Esophagus (tissue), 2 donors: Measurements from ENCODE around the gene MYO15A. TPM values are rescaled to one million over a fixed set of nuclear protein-coding genes. Genes with fewer than 3 reads are reported as not detected.

ENCODE experiments used
- H3K27ac ChIP-seq, 2 donors: one replicate each; pipeline ENCODE4 v1.5.1; 2013; ENCODE audit warnings: low read depth in 2 of 2, mild to moderate bottlenecking in 2 of 2, inconsistent platforms in 1 of 2, low read length in 1 of 2, moderate library complexity in 1 of 2
- H3K27me3 ChIP-seq, 2 donors: one replicate each; pipeline ENCODE4 v1.6.1; 2013; ENCODE audit warnings: low read length in 2 of 2, control low read depth in 1 of 2, mild to moderate bottlenecking in 1 of 2; ENCODE audit not compliant: insufficient read depth in 2 of 2, control insufficient read depth in 1 of 2
- H3K36me3 ChIP-seq, 2 donors: one replicate each; pipeline ENCODE4 v1.6.1; 2013; ENCODE audit warnings: low read length in 1 of 2; ENCODE audit not compliant: control insufficient read depth in 2 of 2, insufficient read depth in 2 of 2
- H3K4me1 ChIP-seq, 2 donors: one replicate each; pipeline ENCODE4 v1.6.1; 2013; ENCODE audit warnings: low read length in 1 of 2; ENCODE audit not compliant: control insufficient read depth in 2 of 2, insufficient read depth in 2 of 2
- H3K4me3 ChIP-seq, 2 donors: one replicate each; pipeline ENCODE4 v1.5.1; 2013; ENCODE audit warnings: low read length in 2 of 2, mild to moderate bottlenecking in 2 of 2, low read depth in 1 of 2, moderate library complexity in 1 of 2
- H3K9me3 ChIP-seq, 2 donors: one replicate each; pipeline ENCODE4 v1.6.1; 2013; ENCODE audit warnings: mild to moderate bottlenecking in 2 of 2, low read depth in 1 of 2, low read length in 1 of 2, moderate library complexity in 1 of 2; ENCODE audit not compliant: control insufficient read depth in 2 of 2, insufficient read depth in 1 of 2
- WGBS, 2 donors: extraction: QIAGEN DNeasy Blood & Tissue Kit; methylation state at CpG; one replicate each; pipeline ENCODE4 v1.1.7; 2013; 5-methylcytosine and 5-hydroxymethylcytosine counted together
- polyA plus RNA-seq, 2 donors: library from polyadenylated mRNA; stranded (reverse); fragments of 200-250 nt; gene quantifications; one replicate each; pipeline ENCODE4 v1.2.3, GENCODE V29; 2013
- donor health status: healthy with polysubstance abuse.
- donor health status: Bipolar disorder and iron deficiency.

The MYO15A gene
- polyA plus RNA-seq, 2 donors: 0.51 to 0.68 TPM

GRCh38 chr17:18161207-18162145 is 52.9 kb downstream of the MYO15A start:
- no peaks in the 10 kb centered on the region for H3K9me3 ChIP-seq
- H3K27ac ChIP-seq: no peak overlapping the region
- WGBS, 2 donors: 78 to 79% methylated on average over 12 of the region's 12 CpGs
- H3K36me3 ChIP-seq: no peaks in the 10 kb centered on the region
- H3K4me1 ChIP-seq: peaks cover 0 to 5% of the 10 kb centered on the region in 2 donors
- H3K27me3 ChIP-seq: no peaks in the 10 kb centered on the region
- H3K4me3 ChIP-seq: no peak overlapping the region

- Histone ChIP-seq H3K9me3 (peaks cover 0 to 6% of the 10 kb centered on the region in 2 donors), H3K4me3 (no peak overlapping the region), H3K36me3 (no peaks in the 10 kb centered on the region), H3K27ac (no peak overlapping the region), H3K4me1 (peaks cover 0 to 2% of the 10 kb centered on the region in 2 donors), H3K27me3 (no peaks in the 10 kb centered on the region)
- WGBS, 2 donors: 69 to 80% methylated on average over 7 of the region's 7 CpGs
Measured at GRCh38 chr17:18163547-18163946, 55.0 kb downstream of the MYO15A start.

GRCh38 chr17:18166894-18167293 is 58.3 kb downstream of the MYO15A start:
- WGBS, 2 donors: 57 to 66% methylated on average over 5 of the region's 5 CpGs
- H3K27ac ChIP-seq: no peak overlapping the region
- no peaks in the 10 kb centered on the region for H3K4me1 ChIP-seq
- H3K9me3 ChIP-seq: peaks cover 0 to 6% of the 10 kb centered on the region in 2 donors
- no peaks in the 10 kb centered on the region for H3K27me3 ChIP-seq
- no peak overlapping the region for H3K4me3 ChIP-seq
- no peaks in the 10 kb centered on the region for H3K36me3 ChIP-seq

GRCh38 chr17:18167421-18167820 is 58.9 kb downstream of the MYO15A start:
- no peaks in the 10 kb centered on the region for H3K4me1 ChIP-seq
- 82 to 95% methylated on average over 10 of the region's 10 CpGs for WGBS, 2 donors

GRCh38 chr17:18172531-18173278 is 64.1 kb downstream of the MYO15A start:
- 75 to 84% methylated on average over 3 of the region's 3 CpGs for WGBS, 2 donors
- Histone ChIP-seq H3K27ac (no peak overlapping the region), H3K27me3 (no peaks in the 10 kb centered on the region), H3K9me3 (peaks cover 0 to under 1% of the 10 kb centered on the region in 2 donors), H3K4me3 (no peak overlapping the region), H3K36me3 (peaks cover 0 to 3% of the 10 kb centered on the region in 2 donors), H3K4me1 (no peaks in the 10 kb centered on the region)

More at GRCh38 chr17:18167421-18167820, 58.9 kb downstream of the MYO15A start:
- no peaks in the 10 kb centered on the region for H3K36me3 ChIP-seq
- no peak overlapping the region for H3K4me3 ChIP-seq
- peaks cover 0 to 6% of the 10 kb centered on the region in 2 donors for H3K9me3 ChIP-seq
- no peak overlapping the region for H3K27ac ChIP-seq
- no peaks in the 10 kb centered on the region for H3K27me3 ChIP-seq

- Histone ChIP-seq H3K4me1 (no peaks in the 10 kb centered on the region), H3K27me3 (no peaks in the 10 kb centered on the region), H3K36me3 (peaks cover 0 to 3% of the 10 kb centered on the region in 2 donors), H3K4me3 (no peak overlapping the region), H3K27ac (no peak overlapping the region), H3K9me3 (no peaks in the 10 kb centered on the region)
- WGBS, 2 donors: 95 to 97% methylated on average over 14 of the region's 14 CpGs
Measured at GRCh38 chr17:18173740-18174139, 65.2 kb downstream of the MYO15A start.

- Histone ChIP-seq H3K9me3 (no peaks in the 10 kb centered on the region), H3K36me3 (peaks cover 0 to 3% of the 10 kb centered on the region in 2 donors), H3K4me3 (no peak overlapping the region), H3K27me3 (no peaks in the 10 kb centered on the region), H3K27ac (no peak overlapping the region), H3K4me1 (no peaks in the 10 kb centered on the region)
- WGBS, 2 donors: 83 to 84% methylated on average over 7 of the region's 7 CpGs
Measured at GRCh38 chr17:18176176-18176575, 67.6 kb downstream of the MYO15A start.

- no peaks in the 10 kb centered on the region for H3K9me3 ChIP-seq
- H3K4me1 ChIP-seq: peaks cover 0 to 4% of the 10 kb centered on the region in 2 donors
Measured at GRCh38 chr17:18177133-18177532, 68.6 kb downstream of the MYO15A start.

GRCh38 chr17:18177722-18178121 is 69.2 kb downstream of the MYO15A start:
- Histone ChIP-seq H3K27ac (no peak overlapping the region), H3K27me3 (no peaks in the 10 kb centered on the region), H3K4me1 (peaks cover 0 to 6% of the 10 kb centered on the region in 2 donors), H3K9me3 (no peaks in the 10 kb centered on the region), H3K4me3 (no peak overlapping the region), H3K36me3 (peaks cover 0 to 3% of the 10 kb centered on the region in 2 donors)
- 93 to 94% methylated on average over 8 of the region's 8 CpGs for WGBS, 2 donors

More at GRCh38 chr17:18177133-18177532, 68.6 kb downstream of the MYO15A start:
- no peak overlapping the region for H3K27ac ChIP-seq
- H3K4me3 ChIP-seq: no peak overlapping the region
- H3K36me3 ChIP-seq: peaks cover 0 to 3% of the 10 kb centered on the region in 2 donors
- H3K27me3 ChIP-seq: no peaks in the 10 kb centered on the region
